Sigmoid colon (tissue), 7 donors: Measurements from ENCODE around the gene PCYT2. TPM values are rescaled to one million over a fixed set of nuclear protein-coding genes. Genes with fewer than 3 reads are reported as not detected.

Experiments used
- DNase-seq: peaks from one replicate; pipeline ENCODE4 v3.0.0-alpha.2; 2019
- H3K27ac ChIP-seq, 4 donors: fragments of 200-600 bp; sonication (generic); one replicate each; pipeline ENCODE4 v1.5.1; 2016 to 2019; ENCODE audit warnings: mild to moderate bottlenecking in 1 of 4
- H3K27me3 ChIP-seq, 3 donors: fragments of 200-600 bp; sonication (generic); one replicate each; pipeline ENCODE4 v1.5.1; 2019; ENCODE audit warnings: mild to moderate bottlenecking in 1 of 3
- H3K36me3 ChIP-seq, 4 donors: fragments of 200-600 bp; sonication (generic); one replicate each; pipeline ENCODE4 v1.5.1; 2016 to 2019
- H3K4me1 ChIP-seq, 4 donors: fragments of 200-600 bp; sonication (generic); one replicate each; pipeline ENCODE4 v1.5.1; 2017 to 2019
- H3K4me3 ChIP-seq, 4 donors: fragments of 200-600 bp; sonication (generic); one replicate each; pipeline ENCODE4 v1.5.1; 2017 to 2019; ENCODE audit warnings: mild to moderate bottlenecking in 2 of 4, moderate library complexity in 1 of 4
- H3K9me3 ChIP-seq, 4 donors: fragments of 200-600 bp in 3 of 4; sonication (generic) in 3 of 4; one replicate each; pipeline versions ENCODE4 v1.5.1 to v1.6.1; 2013 to 2019
- EP300 ChIP-seq, 4 donors: sonication (generic); formaldehyde crosslinking; IDR thresholded peaks; one replicate each; pipeline ENCODE4 v1.6.1; 2017; ENCODE audit warnings: antibody characterized with exemption in 4 of 4
- POLR2A ChIP-seq, 2 donors: fragments of 450-650 bp; IDR thresholded peaks; one replicate each; pipeline ENCODE4 v1.6.1; 2016; ENCODE audit warnings: antibody characterized with exemption in 2 of 2, mild to moderate bottlenecking in 2 of 2, moderate library complexity in 2 of 2
- POLR2AphosphoS5 ChIP-seq, 4 donors: sonication (generic); formaldehyde crosslinking; IDR thresholded peaks; one replicate each; pipeline ENCODE4 v1.6.1; 2017; ENCODE audit warnings: antibody characterized with exemption in 4 of 4
- whole genome bisulfite sequencing, 2 donors: extraction: QIAGEN DNeasy Blood & Tissue Kit; methylation state at CpG; one replicate each; pipeline ENCODE4 v1.1.7; 2013; 5-methylcytosine and 5-hydroxymethylcytosine counted together
- intact Hi-C: fragments of 100-400 bp; cut with DNase I; formaldehyde crosslinking; loops from one replicate; pipeline ENCODE4 v1.15.1; 2023
- polyA plus RNA-seq, 3 donors: library from polyadenylated mRNA; stranded (reverse); fragments of 200-250 nt; gene quantifications; one replicate each; pipeline ENCODE4 v1.2.3, GENCODE V29; 2013
- total RNA-seq, 4 donors: library from RNA; depleted of rRNA; stranded (reverse); fragments of >200 nt; gene quantifications; one replicate each; pipeline ENCODE4 v1.1.0, GENCODE V29; 2016
- TF ChIP-seq, protein P1 (sequence below), 4 experiments: fragments of 450-650 bp in 3 of 4; fragments of 200-600 bp in 1 of 4; IDR thresholded peaks; one replicate each; pipeline ENCODE4 v1.5.1; 2016 to 2019; ENCODE audit warnings: antibody characterized with exemption in 4 of 4, mild to moderate bottlenecking in 3 of 4, moderate library complexity in 2 of 4
- donor health status: healthy with polysubstance abuse.
- donor health status: Bipolar disorder and iron deficiency.
- donor health status: healthy.

The PCYT2 gene
- total and polyA plus RNA-seq, 7 donors, result 11.4 to 86.4 (median 23.5) TPM

DNA sequence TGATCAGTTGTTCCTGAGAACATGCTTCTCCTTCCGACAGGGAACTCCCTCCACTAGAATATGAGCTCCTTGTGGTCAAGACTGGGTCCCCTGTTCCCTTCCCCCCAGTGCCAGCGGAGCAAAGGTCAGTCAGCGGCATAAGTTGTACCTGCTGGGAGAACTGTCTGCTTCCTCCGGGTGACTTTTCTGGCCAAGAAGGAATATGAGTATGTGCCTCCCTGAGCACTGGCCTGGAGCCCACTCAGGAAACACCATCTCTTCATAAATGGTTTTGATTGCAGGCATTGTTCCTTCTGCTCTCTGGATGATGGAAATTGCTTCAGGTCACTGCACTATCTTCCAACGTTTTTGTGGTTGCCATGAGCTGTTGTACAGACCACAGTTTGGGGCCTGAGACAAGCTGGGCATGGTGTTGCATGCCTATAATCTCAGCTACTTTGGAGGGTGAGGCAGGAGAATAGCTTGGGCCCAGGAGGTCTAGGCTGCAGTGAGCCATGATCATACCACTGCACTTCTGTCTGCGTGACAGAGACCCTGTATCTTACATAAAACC lies 48.0 kb downstream of the PCYT2 start:
- Histone ChIP-seq H3K27ac (no peak overlapping the region), H3K27me3 (no peaks in the 10 kb centered on the region), H3K4me1 (peaks cover 0 to 67% (median 51%) of the 10 kb centered on the region in 4 donors), H3K9me3 (no peaks in the 10 kb centered on the region), H3K4me3 (no peak overlapping the region), H3K36me3 (peaks cover under 1 to 36% (median 2%) of the 10 kb centered on the region in 4 donors)
- intact Hi-C loops, result loop anchor here (5.0 kb wide), 1 partner anchor 41 kb away; no protein-coding TSS in a partner anchor
- DNase-seq, result no peak
- TF ChIP-seq EP300 (IDR thresholded peaks at IDR 0.05) (no peak), POLR2A (IDR thresholded peaks at IDR 0.05) (no peak), POLR2AphosphoS5 (IDR thresholded peaks at IDR 0.05) (no peak)
- TF ChIP-seq, protein P1, sequence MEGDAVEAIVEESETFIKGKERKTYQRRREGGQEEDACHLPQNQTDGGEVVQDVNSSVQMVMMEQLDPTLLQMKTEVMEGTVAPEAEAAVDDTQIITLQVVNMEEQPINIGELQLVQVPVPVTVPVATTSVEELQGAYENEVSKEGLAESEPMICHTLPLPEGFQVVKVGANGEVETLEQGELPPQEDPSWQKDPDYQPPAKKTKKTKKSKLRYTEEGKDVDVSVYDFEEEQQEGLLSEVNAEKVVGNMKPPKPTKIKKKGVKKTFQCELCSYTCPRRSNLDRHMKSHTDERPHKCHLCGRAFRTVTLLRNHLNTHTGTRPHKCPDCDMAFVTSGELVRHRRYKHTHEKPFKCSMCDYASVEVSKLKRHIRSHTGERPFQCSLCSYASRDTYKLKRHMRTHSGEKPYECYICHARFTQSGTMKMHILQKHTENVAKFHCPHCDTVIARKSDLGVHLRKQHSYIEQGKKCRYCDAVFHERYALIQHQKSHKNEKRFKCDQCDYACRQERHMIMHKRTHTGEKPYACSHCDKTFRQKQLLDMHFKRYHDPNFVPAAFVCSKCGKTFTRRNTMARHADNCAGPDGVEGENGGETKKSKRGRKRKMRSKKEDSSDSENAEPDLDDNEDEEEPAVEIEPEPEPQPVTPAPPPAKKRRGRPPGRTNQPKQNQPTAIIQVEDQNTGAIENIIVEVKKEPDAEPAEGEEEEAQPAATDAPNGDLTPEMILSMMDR (IDR thresholded peaks at IDR 0.05), result no peak
- WGBS, 2 donors, result 80 to 90% methylated on average over 6 of the region's 6 CpGs

DNA sequence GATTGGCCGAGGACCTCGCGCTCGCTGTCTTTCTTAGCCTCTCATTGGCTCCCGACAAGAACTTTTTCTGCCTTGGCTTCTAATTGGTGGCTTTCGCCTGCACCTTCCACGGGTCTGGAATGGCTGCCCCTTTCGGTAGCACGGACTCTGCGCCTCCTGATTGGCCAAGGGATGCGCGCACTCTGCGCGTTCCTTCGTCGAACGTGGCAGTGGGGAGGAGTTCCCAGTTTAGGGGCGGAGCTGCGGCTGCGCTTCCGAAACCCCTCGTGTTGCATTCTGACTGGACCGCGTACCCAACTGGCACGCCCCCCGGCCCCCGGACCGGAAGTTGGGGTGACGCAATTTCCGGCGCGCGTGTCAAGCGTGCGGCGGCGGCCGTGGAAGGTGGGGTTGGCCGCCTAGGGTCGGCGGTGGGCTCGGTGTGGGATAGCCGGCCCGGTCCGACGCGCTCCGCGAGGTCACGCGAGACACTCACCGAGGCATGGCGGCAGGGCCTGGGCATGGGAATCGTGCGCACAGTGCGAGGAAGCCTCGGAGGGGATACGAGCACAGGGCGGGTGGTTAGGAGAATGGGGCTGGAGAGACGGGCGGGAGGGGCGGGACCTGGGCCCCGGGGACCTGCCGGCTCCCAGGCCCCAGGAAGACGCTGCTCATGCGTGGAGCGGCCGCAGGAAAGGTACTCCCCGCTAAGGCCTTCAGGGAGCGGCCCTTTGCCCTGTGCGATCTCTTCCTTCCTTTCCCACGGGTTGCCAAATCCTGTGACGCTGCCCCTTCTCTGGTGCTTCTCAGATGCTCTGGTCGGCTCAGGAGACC lies 50.2 kb downstream of the PCYT2 start:
- intact Hi-C loops, result loop anchor here (5.0 kb wide), 1 partner anchor 39 kb away; no protein-coding TSS in a partner anchor
- Histone ChIP-seq H3K36me3 (peaks cover 0 to 51% (median 9%) of the 10 kb centered on the region in 4 donors), H3K27me3 (no peaks in the 10 kb centered on the region), H3K9me3 (no peaks in the 10 kb centered on the region), H3K27ac (peak overlapping the region; percentile 94 to 99 (median 96)), H3K4me3 (peak overlapping the region; percentile 75 to 95 (median 89)), H3K4me1 (peaks cover 0 to 60% (median 35%) of the 10 kb centered on the region in 4 donors)
- DNase-seq, result peak; percentile 100
- 0% methylated on average over 74 of the region's 74 CpGs for WGBS, 2 donors
- TF ChIP-seq POLR2A (IDR thresholded peaks at IDR 0.05) (peak; percentile 95 to 99), EP300 (IDR thresholded peaks at IDR 0.05) (peak in 2 of 4 donors; percentile 51 to 54), POLR2AphosphoS5 (IDR thresholded peaks at IDR 0.05) (peak; percentile 100)
- TF ChIP-seq, protein P1 (IDR thresholded peaks at IDR 0.05), result peak in 1 of 4 experiments; percentile 19

DNA sequence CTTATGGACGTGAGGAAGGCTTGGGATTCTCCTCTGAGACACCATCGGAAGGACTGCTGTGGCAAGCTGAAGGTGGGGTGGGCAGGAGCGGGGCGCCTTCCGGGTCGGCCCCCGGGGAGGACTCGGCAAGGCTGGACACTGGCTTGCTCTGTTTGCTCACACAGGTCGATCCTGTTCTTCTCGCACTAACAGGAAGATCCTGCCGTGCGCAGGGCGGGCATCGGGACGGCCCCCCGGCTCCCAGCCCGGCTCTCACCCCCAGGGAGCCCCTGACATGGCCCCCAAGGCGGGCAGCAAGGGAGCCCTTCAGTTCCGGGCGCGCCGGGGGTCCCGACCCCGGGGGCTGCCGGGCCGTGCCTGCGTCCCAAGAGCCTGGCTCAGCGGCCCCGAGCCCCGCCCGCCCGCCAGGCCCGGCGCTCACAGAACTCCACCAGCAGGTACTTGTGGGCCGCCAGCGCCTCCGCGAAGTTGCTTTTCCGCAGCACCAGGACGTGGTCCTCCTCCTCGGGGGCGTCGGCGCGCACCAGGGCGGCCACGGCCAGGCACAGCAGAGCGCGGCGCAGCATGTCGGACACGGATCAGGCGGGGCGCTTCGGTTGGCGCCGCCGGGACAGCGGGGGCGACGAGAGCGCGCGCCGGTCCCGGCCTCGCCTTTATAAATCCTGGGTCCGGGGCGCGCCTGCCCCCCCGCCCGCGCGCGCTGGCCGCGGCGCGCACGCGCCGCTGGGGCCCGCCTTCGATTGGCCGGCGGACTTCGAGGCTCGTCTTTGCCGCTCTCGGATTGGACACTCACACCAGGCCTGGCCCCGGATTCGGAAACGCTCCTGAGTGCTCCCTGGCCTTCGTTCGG lies 51.1 kb downstream of the PCYT2 start, which contains the start of gene P4HB:
P4HB (minus strand) TSS at position 630 of the 850 bp plus-strand sequence; CDS start at position 566, 64 bp downstream.
- Histone ChIP-seq H3K4me1 (peaks cover 0 to 60% (median 37%) of the 10 kb centered on the region in 4 donors), H3K27me3 (no peaks in the 10 kb centered on the region), H3K4me3 (peak within 1 kb of the TSS; percentile 80 to 95 (median 89)), H3K9me3 (no peaks in the 10 kb centered on the region), H3K27ac (peak within 1 kb of the TSS; percentile 96 to 99 (median 98)), H3K36me3 (peaks cover 0 to 54% (median 15%) of the 10 kb centered on the region in 4 donors)
- no peak for DNase-seq
- 0% methylated on average over 95 of the region's 95 CpGs for WGBS, 2 donors
- TF ChIP-seq EP300 (IDR thresholded peaks at IDR 0.05) (no peak), POLR2AphosphoS5 (IDR thresholded peaks at IDR 0.05) (peak; percentile 53 to 90 (median 84)), POLR2A (IDR thresholded peaks at IDR 0.05) (peak in 1 of 2 donors; percentile 32)
- TF ChIP-seq, protein P1 (IDR thresholded peaks at IDR 0.05), result no peak
- intact Hi-C loops, result loop anchor here (5.0 kb wide), 1 partner anchor 38 kb away; no protein-coding TSS in a partner anchor
